WTC11 (cell line): ENCODE data around the gene C19orf47. TPM values are rescaled to one million over a fixed set of nuclear protein-coding genes. Genes with fewer than 3 reads are reported as not detected.
A peak's percentile ranks its signal among the peaks of the same experiment; 100 is the strongest.

ENCODE experiments used
- ATAC-seq: fragments of 200-7000 bp; cut with Tn5 transposase; 2 replicates; pipeline ENCODE4 v1.10.0; 2021; ENCODE audit warnings: mild to moderate bottlenecking, moderate library complexity
- CTCF ChIA-PET: fragments of 300-600 bp; sonication (Branson Sonifier 250); formaldehyde crosslinking; loops from one replicate; lab custom pipeline; 2021; ENCODE audit warnings: antibody characterized with exemption; lab: Charles Lee
- POLR2A ChIA-PET: fragments of 350-600 bp; sonication (Branson Sonifier 250); formaldehyde crosslinking; loops from one replicate; lab custom pipeline; 2021; ENCODE audit warnings: antibody characterized with exemption; lab: Charles Lee
- DNase-seq: peaks from one replicate; pipeline ENCODE4 v3.0.0; 2021; ENCODE audit warnings: low spot score
- H3K27ac Mint-ChIP-seq: 2 replicates; pipeline ENCODE4 v1.8.0; 2021; ENCODE audit warnings: mixed read lengths
- H3K27me3 Mint-ChIP-seq: 2 replicates; pipeline ENCODE4 v1.8.0; 2021; ENCODE audit warnings: low read depth, mild to moderate bottlenecking, moderate library complexity, mixed read lengths
- H3K36me3 Mint-ChIP-seq: 2 replicates; pipeline ENCODE4 v1.8.0; 2021; ENCODE audit warnings: mixed read lengths
- H3K4me1 Mint-ChIP-seq: 2 replicates; pipeline ENCODE4 v1.8.0; 2022; ENCODE audit warnings: mixed read lengths
- H3K4me3 Mint-ChIP-seq: 2 replicates; pipeline ENCODE4 v1.8.0; 2021; ENCODE audit warnings: mild to moderate bottlenecking, moderate library complexity, mixed read lengths
- H3K9me3 Mint-ChIP-seq: 2 replicates; pipeline ENCODE4 v1.8.0; 2021; ENCODE audit warnings: mixed read lengths
- AR ChIP-seq: fragments of 250-450 bp; sonication (Bioruptor Pico); IDR thresholded peaks from 2 replicates; pipeline ENCODE4 v1.9.0; 2021; ENCODE audit warnings: mild to moderate bottlenecking
- CREM ChIP-seq: sonication (generic); formaldehyde crosslinking; IDR thresholded peaks from 2 replicates; pipeline ENCODE4 v1.8.1; 2022; ENCODE audit warnings: mild to moderate bottlenecking, missing genetic modification reagents, moderate library complexity
- E2F1 ChIP-seq: sonication (generic); formaldehyde crosslinking; IDR thresholded peaks from 2 replicates; pipeline ENCODE4 v1.8.0; 2022; ENCODE audit warnings: mild to moderate bottlenecking, missing genetic modification reagents
- FOXJ3 ChIP-seq: sonication (generic); formaldehyde crosslinking; IDR thresholded peaks from 2 replicates; pipeline ENCODE4 v1.9.0; 2021; ENCODE audit warnings: missing genetic modification reagents, mild to moderate bottlenecking, borderline replicate concordance
- GRHL2 ChIP-seq: fragments of 250-450 bp; sonication (Bioruptor Pico); IDR thresholded peaks from 2 replicates; pipeline ENCODE4 v1.8.0; 2022; ENCODE audit warnings: mild to moderate bottlenecking, moderate library complexity; ENCODE audit not compliant: insufficient replicate concordance, severe bottlenecking
- NFATC4 ChIP-seq: fragments of 250-450 bp; sonication (Bioruptor Pico); IDR thresholded peaks from 2 replicates; pipeline ENCODE4 v1.9.0; 2021; ENCODE audit warnings: mild to moderate bottlenecking
- NR1H2 ChIP-seq: sonication (generic); formaldehyde crosslinking; IDR thresholded peaks from 2 replicates; pipeline ENCODE4 v1.9.0; 2021; ENCODE audit warnings: mild to moderate bottlenecking, moderate library complexity, missing genetic modification reagents
- TCF7 ChIP-seq: sonication (generic); formaldehyde crosslinking; IDR thresholded peaks from 2 replicates; pipeline ENCODE4 v1.8.0; 2022; ENCODE audit warnings: mild to moderate bottlenecking, low read depth, missing genetic modification reagents, moderate library complexity
- TEAD4 ChIP-seq: sonication (generic); formaldehyde crosslinking; IDR thresholded peaks from 2 replicates; pipeline ENCODE4 v1.8.0; 2022; ENCODE audit warnings: mild to moderate bottlenecking, missing genetic modification reagents
- TP53 ChIP-seq: sonication (generic); formaldehyde crosslinking; IDR thresholded peaks from 2 replicates; pipeline ENCODE4 v1.8.1; 2023; ENCODE audit warnings: mild to moderate bottlenecking, missing genetic modification reagents
- USF1 ChIP-seq: sonication (generic); formaldehyde crosslinking; IDR thresholded peaks from 2 replicates; pipeline ENCODE4 v1.8.0; 2022; ENCODE audit warnings: mild to moderate bottlenecking, missing genetic modification reagents
- ZBTB43 ChIP-seq: sonication (generic); formaldehyde crosslinking; IDR thresholded peaks from 2 replicates; pipeline ENCODE4 v1.8.1; 2023; ENCODE audit warnings: mild to moderate bottlenecking, missing genetic modification reagents
- ZNF219 ChIP-seq: sonication (generic); formaldehyde crosslinking; IDR thresholded peaks from 2 replicates; pipeline ENCODE4 v1.8.0; 2023; ENCODE audit warnings: missing genetic modification reagents, mild to moderate bottlenecking, borderline replicate concordance
- ZNF263 ChIP-seq: sonication (generic); formaldehyde crosslinking; IDR thresholded peaks from 2 replicates; pipeline ENCODE4 v1.8.1; 2022; ENCODE audit warnings: low read depth, mild to moderate bottlenecking, moderate library complexity, missing genetic modification reagents
- total RNA-seq: library from RNA; stranded (reverse); gene quantifications from 3 replicates; pipeline ENCODE4 v1.2.3, GENCODE V29; 2021
- TF ChIP-seq, protein P1 (sequence below): sonication (generic); formaldehyde crosslinking; IDR thresholded peaks from 2 replicates; pipeline ENCODE4 v1.8.1; 2022; ENCODE audit warnings: mild to moderate bottlenecking, missing genetic modification reagents, moderate library complexity, borderline replicate concordance
- TF ChIP-seq, protein P2 (sequence below): fragments of 250-450 bp; sonication (Bioruptor Pico); conservative IDR thresholded peaks from 2 replicates; pipeline ENCODE4 v1.9.0; 2021; ENCODE audit warnings: mild to moderate bottlenecking
- TF ChIP-seq, protein P3 (sequence below): sonication (generic); formaldehyde crosslinking; IDR thresholded peaks from 2 replicates; pipeline ENCODE4 v1.8.1; 2022; ENCODE audit warnings: low read depth, missing genetic modification reagents, borderline replicate concordance

Gene C19orf47
- total RNA-seq, 1 experiment from 2014 or later, result 15.6 TPM

DNA sequence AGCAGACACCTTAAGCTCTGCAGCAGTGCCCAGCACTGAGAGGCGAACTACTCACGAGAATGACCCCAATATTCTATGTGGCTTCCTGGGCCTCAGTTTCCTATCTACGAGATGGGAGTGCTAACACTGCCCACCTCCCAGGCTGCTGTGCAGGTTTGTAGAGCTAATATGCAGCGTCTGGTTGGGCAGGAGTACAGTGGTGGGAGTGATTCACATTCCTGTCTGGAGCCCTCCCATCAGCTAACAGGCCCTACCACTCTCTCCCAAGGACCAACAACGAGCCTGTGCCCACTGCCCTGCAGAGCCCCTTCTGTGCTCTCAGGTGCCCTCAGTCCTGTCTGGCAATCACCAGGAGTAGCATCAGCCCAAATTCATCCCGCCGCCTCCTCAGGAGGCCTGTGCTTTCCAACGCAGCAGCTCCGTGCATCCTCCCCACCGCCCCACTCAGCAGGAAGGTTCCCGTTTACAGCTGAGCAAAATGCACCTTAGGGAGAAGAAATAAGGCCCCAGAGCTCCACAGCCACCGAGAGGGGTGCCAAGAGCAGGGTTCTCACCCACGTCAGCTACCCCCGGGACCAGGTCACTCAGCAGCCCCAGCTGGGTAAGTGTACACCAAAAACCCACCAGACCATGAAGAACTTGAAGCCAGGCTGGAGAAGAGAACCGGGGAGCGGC is 69.7 kb downstream of the C19orf47 start (continued):
- TF ChIP-seq, protein P1, sequence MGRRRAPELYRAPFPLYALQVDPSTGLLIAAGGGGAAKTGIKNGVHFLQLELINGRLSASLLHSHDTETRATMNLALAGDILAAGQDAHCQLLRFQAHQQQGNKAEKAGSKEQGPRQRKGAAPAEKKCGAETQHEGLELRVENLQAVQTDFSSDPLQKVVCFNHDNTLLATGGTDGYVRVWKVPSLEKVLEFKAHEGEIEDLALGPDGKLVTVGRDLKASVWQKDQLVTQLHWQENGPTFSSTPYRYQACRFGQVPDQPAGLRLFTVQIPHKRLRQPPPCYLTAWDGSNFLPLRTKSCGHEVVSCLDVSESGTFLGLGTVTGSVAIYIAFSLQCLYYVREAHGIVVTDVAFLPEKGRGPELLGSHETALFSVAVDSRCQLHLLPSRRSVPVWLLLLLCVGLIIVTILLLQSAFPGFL (CRISPR knock-in tag), result no peak
- TF ChIP-seq ZBTB43 (CRISPR knock-in tag), result no peak
- TF ChIP-seq, protein P2, sequence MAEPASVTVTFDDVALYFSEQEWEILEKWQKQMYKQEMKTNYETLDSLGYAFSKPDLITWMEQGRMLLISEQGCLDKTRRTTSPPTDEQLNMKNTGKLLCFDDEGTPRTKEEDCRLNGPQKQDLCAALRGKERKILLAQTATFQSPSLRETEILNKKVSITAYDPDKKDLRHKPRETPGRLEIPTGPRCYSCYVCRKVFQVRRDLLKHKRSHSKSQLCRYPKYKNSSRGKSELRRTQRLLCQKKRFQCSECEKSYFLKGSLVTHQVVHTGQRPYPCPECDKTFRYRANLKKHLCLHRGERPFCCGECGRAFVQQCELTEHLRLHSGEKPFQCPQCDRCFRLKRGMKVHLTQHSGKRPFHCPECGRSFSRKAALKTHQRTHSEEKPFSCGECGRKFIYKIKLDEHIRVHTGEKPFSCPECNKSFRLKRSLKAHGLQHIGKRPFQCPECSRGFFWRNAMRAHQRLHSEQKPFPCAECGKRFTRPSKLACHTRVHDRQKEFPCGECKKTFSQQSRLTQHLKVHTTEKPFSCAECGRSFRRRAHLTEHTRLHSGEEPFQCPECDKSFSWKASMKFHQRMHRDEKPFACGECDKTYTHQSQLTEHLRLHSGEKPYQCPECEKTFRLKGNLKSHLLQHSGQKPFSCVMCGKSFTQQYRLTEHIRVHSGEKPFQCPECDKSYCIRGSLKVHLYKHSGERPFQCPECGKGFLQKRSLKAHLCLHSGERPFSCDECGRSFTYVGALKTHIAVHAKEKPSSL (CRISPR knock-in tag), result no peak
- TF ChIP-seq, protein P3, sequence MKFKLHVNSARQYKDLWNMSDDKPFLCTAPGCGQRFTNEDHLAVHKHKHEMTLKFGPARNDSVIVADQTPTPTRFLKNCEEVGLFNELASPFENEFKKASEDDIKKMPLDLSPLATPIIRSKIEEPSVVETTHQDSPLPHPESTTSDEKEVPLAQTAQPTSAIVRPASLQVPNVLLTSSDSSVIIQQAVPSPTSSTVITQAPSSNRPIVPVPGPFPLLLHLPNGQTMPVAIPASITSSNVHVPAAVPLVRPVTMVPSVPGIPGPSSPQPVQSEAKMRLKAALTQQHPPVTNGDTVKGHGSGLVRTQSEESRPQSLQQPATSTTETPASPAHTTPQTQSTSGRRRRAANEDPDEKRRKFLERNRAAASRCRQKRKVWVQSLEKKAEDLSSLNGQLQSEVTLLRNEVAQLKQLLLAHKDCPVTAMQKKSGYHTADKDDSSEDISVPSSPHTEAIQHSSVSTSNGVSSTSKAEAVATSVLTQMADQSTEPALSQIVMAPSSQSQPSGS (CRISPR knock-in tag), result no peak

GRCh38 chr19:40277356-40278059 is 70.7 kb downstream of the C19orf47 start:
- Mint-ChIP-seq H3K9me3 (no peaks in the 10 kb centered on the region), H3K4me1 (peaks cover 32% of the 10 kb centered on the region), H3K4me3 (no peak overlapping the region), H3K27me3 (no peaks in the 10 kb centered on the region), H3K27ac (peak overlapping the region; percentile 19), H3K36me3 (no peaks in the 10 kb centered on the region)
- ATAC-seq (no peak), DNase-seq (no peak)
- no peak for TF ChIP-seq GRHL2 (CRISPR knock-in tag)
- TF ChIP-seq, protein P1 (CRISPR knock-in tag), result no peak
- TF ChIP-seq TEAD4, result no peak
- no peak for TF ChIP-seq ZNF219 (CRISPR knock-in tag)
- no peak for TF ChIP-seq ZNF263 (CRISPR knock-in tag)
- TF ChIP-seq NR1H2 (CRISPR knock-in tag), result no peak
- TF ChIP-seq E2F1 (CRISPR knock-in tag), result no peak
- no peak for TF ChIP-seq TCF7 (CRISPR knock-in tag)
- TF ChIP-seq NFATC4, result no peak
- TF ChIP-seq USF1 (CRISPR knock-in tag), result no peak
- no peak for TF ChIP-seq AR (CRISPR knock-in tag)
- no peak for TF ChIP-seq FOXJ3 (CRISPR knock-in tag)
- TF ChIP-seq CREM (CRISPR knock-in tag), result no peak
- TF ChIP-seq TP53 (CRISPR knock-in tag), result no peak
- ChIA-PET CTCF (interaction anchor here (0.7 to 2.2 kb wide), 5 partner anchors 7 to 143 kb away, joined by 3 to 11 read pairs (median 5); no protein-coding TSS in a partner anchor), POLR2A (no interaction called here)
